HL-60 (cell line): ENCODE measurements around the gene C10orf71.

ENCODE experiments used
- DNase-seq, 2 experiments: peaks; one replicate each; pipeline ENCODE4 v3.0.0-alpha.2; 2010 to 2020; ENCODE audit warnings: low read depth in 1 of 2, low spot score in 1 of 2
- H3K27ac ChIP-seq: fragments of 250-450 bp; sonication (Bioruptor Pico); replicated peaks from 2 replicates; pipeline ENCODE4 v1.5.1; 2020; ENCODE audit warnings: mild to moderate bottlenecking, moderate library complexity
- H3K27me3 ChIP-seq: fragments of 250-450 bp; sonication (Bioruptor Pico); 2 replicates; pipeline ENCODE4 v1.5.1; 2021; ENCODE audit warnings: mild to moderate bottlenecking, moderate library complexity; ENCODE audit not compliant: insufficient read depth, poor library complexity, severe bottlenecking
- H3K4me3 ChIP-seq: replicated peaks from 2 replicates; pipeline ENCODE4 v1.5.1; 2011; ENCODE audit warnings: mild to moderate bottlenecking, control low read depth, low read length; ENCODE audit not compliant: insufficient read depth
- CTCF ChIP-seq: IDR thresholded peaks from one replicate; pipeline ENCODE4 v1.5.1; 2011; ENCODE audit warnings: low read length, control low read depth, inconsistent platforms; ENCODE audit not compliant: insufficient read depth
- GABPA ChIP-seq: IDR thresholded peaks from 2 replicates; pipeline ENCODE4 v1.6.1; 2012; ENCODE audit warnings: low read depth
- POLR2AphosphoS5 ChIP-seq: IDR thresholded peaks from 2 replicates; pipeline ENCODE4 v1.6.1; 2012; ENCODE audit warnings: low read depth
- REST ChIP-seq: IDR thresholded peaks from 2 replicates; pipeline ENCODE4 v1.6.1; 2012; ENCODE audit warnings: low read depth; ENCODE audit not compliant: insufficient replicate concordance
- SPI1 ChIP-seq: IDR thresholded peaks from 2 replicates; pipeline ENCODE4 v1.6.1; 2012; ENCODE audit warnings: low read depth, mild to moderate bottlenecking, borderline replicate concordance

The C10orf71 gene

GRCh38 chr10:49274886-49275285, 24.1 kb upstream of the C10orf71 start:
- TF ChIP-seq REST (no peak), CTCF (no peak), SPI1 (no peak), GABPA (no peak), POLR2AphosphoS5 (no peak)
- H3K27me3 ChIP-seq, result no peaks in the 10 kb centered on the region

DNA sequence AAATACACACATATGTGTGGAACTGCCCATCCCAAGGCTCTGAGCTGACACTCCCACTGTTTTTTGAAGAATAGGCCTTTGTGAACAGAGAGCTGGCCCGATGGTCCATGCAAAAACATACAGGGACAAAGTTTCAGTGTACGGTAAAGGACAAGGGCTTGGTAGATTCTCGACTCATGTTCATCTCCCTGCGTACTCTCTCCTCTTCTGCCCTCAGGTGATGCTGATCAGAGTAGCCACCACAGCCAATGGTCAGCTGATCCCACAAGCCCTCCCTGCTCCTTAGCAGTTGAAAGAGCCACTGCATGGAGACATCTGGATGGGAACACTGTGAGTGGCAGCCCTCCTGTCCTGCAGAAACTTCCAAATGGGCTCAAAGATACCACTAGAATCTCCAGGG, 23.1 kb upstream of the C10orf71 start:
- TF ChIP-seq POLR2AphosphoS5, result no peak
- TF ChIP-seq GABPA, result no peak
- no peak for TF ChIP-seq SPI1
- no peak for TF ChIP-seq REST
- TF ChIP-seq CTCF, result no peak
- H3K4me3 ChIP-seq, result no peak overlapping the region

More at GRCh38 chr10:49274886-49275285, 24.1 kb upstream of the C10orf71 start:
- no peak overlapping the region for H3K27ac ChIP-seq
- no peak overlapping the region for H3K4me3 ChIP-seq
- DNase-seq, result no peak

DNA sequence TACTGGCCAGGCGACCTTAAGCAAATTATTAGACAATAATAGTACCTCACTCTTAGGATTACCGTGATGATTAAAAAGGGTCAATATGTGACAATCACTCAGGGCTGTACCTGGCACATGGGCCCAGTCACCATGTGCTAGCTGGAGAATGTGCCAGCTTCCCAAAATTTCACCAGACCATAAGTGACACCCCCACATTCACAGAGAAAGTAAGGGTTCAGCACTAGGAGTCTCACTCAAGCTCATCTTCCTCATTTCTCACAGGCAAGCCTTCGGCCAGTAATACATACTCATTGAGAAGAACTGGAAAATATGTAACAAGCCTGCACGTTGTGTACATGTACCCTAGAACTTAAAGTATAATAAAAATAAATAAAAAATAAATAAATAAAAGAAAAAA, 22.4 kb upstream of the C10orf71 start:
- no peak for DNase-seq
- Histone ChIP-seq H3K4me3 (no peak overlapping the region), H3K27ac (no peak overlapping the region), H3K27me3 (no peaks in the 10 kb centered on the region)
- TF ChIP-seq CTCF, result no peak
- no peak for TF ChIP-seq SPI1
- no peak for TF ChIP-seq GABPA

More for the DNA sequence above, 23.1 kb upstream of the C10orf71 start:
- no peak for DNase-seq
- no peaks in the 10 kb centered on the region for H3K27me3 ChIP-seq
- no peak overlapping the region for H3K27ac ChIP-seq

DNA sequence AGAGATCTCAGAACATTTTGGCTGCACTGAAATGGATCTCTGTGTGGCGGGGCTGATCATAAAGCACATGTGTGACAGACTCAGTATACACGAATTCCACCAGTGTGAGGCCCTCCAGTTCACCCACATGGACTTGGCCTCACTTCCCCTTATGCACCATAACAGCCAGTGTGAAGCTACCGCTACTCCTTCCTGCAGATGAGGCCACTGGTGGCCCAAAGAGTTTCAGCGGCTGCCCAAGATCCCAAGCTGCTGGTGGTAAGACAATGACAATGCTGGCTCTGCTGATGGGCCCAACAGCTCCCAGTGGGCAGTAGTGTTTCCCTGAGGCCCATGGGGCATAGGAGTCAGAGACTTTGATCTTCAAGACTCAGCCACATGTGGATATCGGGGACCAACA, 21.0 kb upstream of the C10orf71 start:
- peak in 1 of 2 experiments; percentile 33 for DNase-seq

More for the DNA sequence above, 21.0 kb upstream of the C10orf71 start:
- no peak for TF ChIP-seq POLR2AphosphoS5
- TF ChIP-seq SPI1, result peak; percentile 76
- no peak for TF ChIP-seq GABPA
- TF ChIP-seq CTCF, result no peak
- H3K27me3 ChIP-seq, result no peaks in the 10 kb centered on the region
- H3K4me3 ChIP-seq, result no peak overlapping the region
- H3K27ac ChIP-seq, result no peak overlapping the region
